Spleen (tissue), 11 donors: ENCODE data around the gene SCLT1. TPM values are rescaled to one million over a fixed set of nuclear protein-coding genes. Genes with fewer than 3 reads are reported as not detected.

Experiments
- DNase-seq: peaks from one replicate; pipeline ENCODE4 v3.0.0-alpha.2; 2020
- H3K27ac ChIP-seq, 8 donors: fragments of 200-600 bp; sonication (generic) in 7 of 8; 1 replicate in 4 of 8; 2 replicates in 4 of 8; pipeline versions ENCODE4 v1.5.0 to v1.8.0; 2016 to 2021; ENCODE audit warnings: inconsistent platforms in 4 of 8, mild to moderate bottlenecking in 4 of 8, moderate library complexity in 1 of 8
- H3K27me3 ChIP-seq, 7 donors: fragments of 200-600 bp; sonication (generic) in 6 of 7; replicated peaks in 1 of 7; 1 replicate in 4 of 7; 2 replicates in 3 of 7; pipeline versions ENCODE4 v1.5.0 to v1.8.0; 2016 to 2021; ENCODE audit warnings: inconsistent platforms in 3 of 7, mild to moderate bottlenecking in 1 of 7
- H3K36me3 ChIP-seq, 6 donors: fragments of 200-600 bp; sonication (generic) in 5 of 6; 1 replicate in 4 of 6; 2 replicates in 2 of 6; pipeline versions ENCODE4 v1.5.0 to v1.8.0; 2016 to 2021; ENCODE audit warnings: inconsistent platforms in 2 of 6
- H3K4me1 ChIP-seq, 6 donors: fragments of 200-600 bp; sonication (generic) in 5 of 6; 1 replicate in 3 of 6; 2 replicates in 3 of 6; pipeline versions ENCODE4 v1.5.0 to v1.8.0; 2016 to 2021; ENCODE audit warnings: inconsistent platforms in 3 of 6
- H3K4me3 ChIP-seq, 8 donors: fragments of 200-600 bp; sonication (generic) in 7 of 8; 1 replicate in 4 of 8; 2 replicates in 4 of 8; pipeline versions ENCODE4 v1.5.0 to v1.8.0; 2016 to 2021; ENCODE audit warnings: inconsistent platforms in 4 of 8, mild to moderate bottlenecking in 4 of 8, moderate library complexity in 2 of 8
- H3K9me3 ChIP-seq, 8 donors: fragments of 200-600 bp; sonication (generic) in 7 of 8; 1 replicate in 4 of 8; 2 replicates in 4 of 8; pipeline versions ENCODE4 v1.5.0 to v1.8.0; 2016 to 2021; ENCODE audit warnings: inconsistent platforms in 4 of 8
- POLR2A ChIP-seq, 3 donors: fragments of 450-650 bp; IDR thresholded peaks; one replicate each; pipeline ENCODE4 v1.5.1; 2017; ENCODE audit warnings: antibody characterized with exemption in 3 of 3, mild to moderate bottlenecking in 1 of 3
- POLR2AphosphoS5 ChIP-seq, 3 donors: sonication (generic); formaldehyde crosslinking; IDR thresholded peaks; one replicate each; pipeline ENCODE4 v1.5.1; 2017; ENCODE audit warnings: antibody characterized with exemption in 3 of 3
- WGBS, 5 donors: extraction: QIAGEN DNeasy Blood & Tissue Kit in 3 of 5; methylation state at CpG; one replicate each; pipeline versions ENCODE4 v1.1.5 to v1.1.7; 2013 to 2018; 5-methylcytosine and 5-hydroxymethylcytosine counted together
- intact Hi-C: fragments of 100-400 bp; cut with DNase I; formaldehyde crosslinking; loops from one replicate; pipeline ENCODE4 v1.15.0; 2023; ENCODE audit warnings: low total_unique reads
- polyA plus RNA-seq, 3 donors: library from polyadenylated mRNA; stranded (reverse); fragments of 200-250 nt; gene quantifications; one replicate each; pipeline ENCODE4 v1.2.1, GENCODE V29; 2013
- total RNA-seq, 7 donors: library from RNA; depleted of rRNA in 3 of 7; stranded (reverse); fragments of >200 nt in 3 of 7; fragmentation: NEBNext Ultra II Directional in 4 of 7; extraction: Animal tissue kit (Norgen Biotek cat#: 25700) in 4 of 7; gene quantifications; one replicate each; pipeline versions ENCODE4 v1.1.0 to v1.2.1, GENCODE V29; 2016 to 2021
- TF ChIP-seq, protein P1 (sequence below), 11 experiments: fragments of 200-600 bp in 7 of 11; fragments of 450-650 bp in 4 of 11; sonication (generic) in 4 of 11; IDR thresholded peaks in 8 of 11; conservative IDR thresholded peaks in 3 of 11; 1 replicate in 7 of 11; 2 replicates in 4 of 11; pipeline versions ENCODE4 v1.4.0 to v1.8.0; 2016 to 2021; ENCODE audit warnings: antibody characterized with exemption in 11 of 11, inconsistent platforms in 4 of 11, mild to moderate bottlenecking in 1 of 11
- donor health status: healthy with polysubstance abuse.
- donor health status: DM: no; HTN: no; CAD: no; lungs with moderate emphysema.
- donor health status: DM: no; HTN: no; CAD: no.
- donor health status: Bipolar disorder and iron deficiency.
- donor health status: healthy.
- donor health status: DM: no; HTN: no; CAD: no.
- donor health status: DM: yes; HTN: yes; CAD: no.

SCLT1 gene
- total and polyA plus RNA-seq, 10 donors, result 6.7 to 43.7 (median 30.3) TPM

DNA sequence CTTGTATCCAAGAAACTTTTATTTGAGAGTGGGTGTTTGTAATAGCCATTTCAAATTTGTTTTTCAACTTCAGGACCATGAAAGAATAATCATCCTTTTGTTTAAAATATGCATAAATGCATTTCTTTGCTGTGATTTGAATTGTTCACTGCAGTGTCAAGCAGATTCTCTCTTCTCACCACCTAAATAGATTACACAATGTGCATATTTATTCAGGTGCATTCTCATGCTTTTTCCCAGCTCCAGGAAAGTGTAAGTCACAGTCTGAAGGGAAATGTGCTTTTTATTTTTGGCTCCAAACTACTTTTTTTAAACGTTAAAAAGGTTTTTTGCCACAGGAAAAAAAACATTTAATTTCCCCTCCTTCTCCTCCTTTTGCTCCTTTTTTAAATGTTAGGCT is 20.1 kb upstream of the SCLT1 start:
- no peak overlapping the region for H3K27ac ChIP-seq
- H3K27me3 ChIP-seq, result no peaks in the 10 kb centered on the region
- TF ChIP-seq, protein P1, sequence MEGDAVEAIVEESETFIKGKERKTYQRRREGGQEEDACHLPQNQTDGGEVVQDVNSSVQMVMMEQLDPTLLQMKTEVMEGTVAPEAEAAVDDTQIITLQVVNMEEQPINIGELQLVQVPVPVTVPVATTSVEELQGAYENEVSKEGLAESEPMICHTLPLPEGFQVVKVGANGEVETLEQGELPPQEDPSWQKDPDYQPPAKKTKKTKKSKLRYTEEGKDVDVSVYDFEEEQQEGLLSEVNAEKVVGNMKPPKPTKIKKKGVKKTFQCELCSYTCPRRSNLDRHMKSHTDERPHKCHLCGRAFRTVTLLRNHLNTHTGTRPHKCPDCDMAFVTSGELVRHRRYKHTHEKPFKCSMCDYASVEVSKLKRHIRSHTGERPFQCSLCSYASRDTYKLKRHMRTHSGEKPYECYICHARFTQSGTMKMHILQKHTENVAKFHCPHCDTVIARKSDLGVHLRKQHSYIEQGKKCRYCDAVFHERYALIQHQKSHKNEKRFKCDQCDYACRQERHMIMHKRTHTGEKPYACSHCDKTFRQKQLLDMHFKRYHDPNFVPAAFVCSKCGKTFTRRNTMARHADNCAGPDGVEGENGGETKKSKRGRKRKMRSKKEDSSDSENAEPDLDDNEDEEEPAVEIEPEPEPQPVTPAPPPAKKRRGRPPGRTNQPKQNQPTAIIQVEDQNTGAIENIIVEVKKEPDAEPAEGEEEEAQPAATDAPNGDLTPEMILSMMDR (IDR thresholded peaks at IDR 0.05 in 8 of 11, conservative IDR thresholded peaks at IDR 0.05 in 3 of 11), result no peak
- TF ChIP-seq POLR2AphosphoS5 (IDR thresholded peaks at IDR 0.05), result no peak
- TF ChIP-seq POLR2A (IDR thresholded peaks at IDR 0.05), result no peak
- H3K9me3 ChIP-seq, result no peaks in the 10 kb centered on the region
- intact Hi-C loops, result no loop called here
- no peaks in the 10 kb centered on the region for H3K4me1 ChIP-seq
- DNase-seq, result no peak
- no peak overlapping the region for H3K4me3 ChIP-seq
- 33 to 62% (median 56%) methylated on average over 1 of the region's 1 CpG for WGBS, 5 donors
- peaks cover 0 to 36% (median 10%) of the 10 kb centered on the region in 6 donors for H3K36me3 ChIP-seq

DNA sequence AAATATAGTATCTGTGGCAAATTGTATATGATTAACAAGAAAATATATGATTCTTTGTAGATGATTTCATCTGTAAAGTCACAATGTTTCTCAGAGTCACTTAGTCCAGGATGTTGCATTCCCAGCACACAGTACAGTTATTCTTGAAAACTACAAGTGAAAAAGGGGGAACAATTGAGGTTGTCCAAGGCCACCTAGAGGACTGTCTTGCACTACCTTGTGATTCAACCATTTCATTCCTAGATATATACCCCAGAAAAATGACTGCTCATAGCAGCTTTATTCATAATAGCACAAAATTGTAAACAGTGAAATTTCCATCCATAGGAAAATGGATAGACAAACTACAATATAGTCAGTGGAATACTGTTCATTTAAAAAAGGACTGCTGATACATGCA is 18.6 kb upstream of the SCLT1 start:
- Histone ChIP-seq H3K4me1 (no peaks in the 10 kb centered on the region), H3K27ac (no peak overlapping the region), H3K9me3 (no peaks in the 10 kb centered on the region), H3K27me3 (no peaks in the 10 kb centered on the region), H3K36me3 (peaks cover 0 to 36% (median 10%) of the 10 kb centered on the region in 6 donors), H3K4me3 (no peak overlapping the region)
- DNase-seq, result no peak
- TF ChIP-seq POLR2A (IDR thresholded peaks at IDR 0.05) (no peak), POLR2AphosphoS5 (IDR thresholded peaks at IDR 0.05) (no peak)
- TF ChIP-seq, protein P1 (IDR thresholded peaks at IDR 0.05 in 8 of 11, conservative IDR thresholded peaks at IDR 0.05 in 3 of 11), result no peak
- intact Hi-C loops, result no loop called here

DNA sequence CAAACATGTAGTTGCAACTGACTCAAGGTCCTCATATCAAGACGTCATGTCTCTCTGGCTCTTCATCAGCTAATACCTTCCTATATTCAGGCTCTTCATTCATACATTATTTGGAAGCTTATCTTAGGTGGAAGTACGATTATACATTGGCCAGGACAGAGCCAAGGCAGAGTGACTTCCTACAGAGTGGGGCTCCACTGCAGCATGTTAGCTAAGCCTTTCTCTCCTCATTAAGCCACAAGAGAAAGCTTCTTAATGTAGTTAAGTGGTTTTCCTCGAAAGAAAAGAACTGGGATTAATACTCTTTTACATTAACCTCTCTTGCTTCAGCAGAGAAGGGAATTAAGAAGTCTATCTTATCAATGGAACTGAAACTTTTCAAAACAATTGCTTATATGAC is 17.6 kb upstream of the SCLT1 start:
- no peak for TF ChIP-seq POLR2A (IDR thresholded peaks at IDR 0.05)
- TF ChIP-seq POLR2AphosphoS5 (IDR thresholded peaks at IDR 0.05), result no peak
- TF ChIP-seq, protein P1 (IDR thresholded peaks at IDR 0.05 in 8 of 11, conservative IDR thresholded peaks at IDR 0.05 in 3 of 11), result no peak
- DNase-seq, result no peak
- WGBS, 5 donors, result 85 to 93% (median 91%) methylated on average over 3 of the region's 3 CpGs

DNA sequence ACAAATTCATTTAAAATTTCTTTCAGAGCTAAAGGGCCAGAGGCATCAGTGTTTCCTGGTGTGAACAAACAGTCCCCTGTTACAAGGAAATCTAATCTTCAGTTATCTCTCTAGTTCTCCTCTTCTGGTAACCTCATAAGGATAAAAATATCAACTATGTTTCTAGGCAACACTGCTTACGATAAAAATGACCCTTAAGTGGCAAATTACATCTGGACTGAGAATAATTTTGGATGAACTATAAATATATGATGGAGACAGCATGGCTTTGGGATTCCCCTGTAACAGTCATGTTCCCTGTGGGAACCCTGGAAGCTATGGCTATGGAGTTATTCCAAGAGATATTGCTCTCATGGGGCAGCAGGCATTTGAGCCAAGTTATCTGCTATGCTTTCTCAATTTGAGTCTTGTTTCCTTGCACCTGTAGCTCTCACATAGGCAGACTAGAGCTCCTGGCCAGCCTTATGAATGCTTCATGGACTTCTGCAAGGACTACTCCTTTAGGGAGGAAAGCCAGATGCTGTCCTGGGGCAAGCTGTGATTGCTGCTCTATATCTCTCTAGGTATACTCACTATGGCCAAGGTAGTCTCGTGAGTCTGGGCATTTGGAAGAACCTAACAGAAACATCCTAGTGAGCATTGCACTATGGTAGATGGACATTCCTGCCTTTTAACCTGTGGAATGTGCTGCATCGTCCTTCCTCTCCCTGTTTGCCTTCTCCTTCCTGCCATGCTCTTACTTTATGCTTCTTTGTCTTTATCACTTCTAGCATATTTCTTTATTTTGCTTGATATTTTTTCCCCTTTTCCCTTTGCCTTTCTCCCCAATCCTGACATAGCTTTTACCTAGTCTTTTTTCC is 16.9 kb upstream of the SCLT1 start:
- no peaks in the 10 kb centered on the region for H3K9me3 ChIP-seq
- 92 to 95% (median 92%) methylated on average over 3 of the region's 3 CpGs for WGBS, 5 donors
- H3K36me3 ChIP-seq, result peaks cover 0 to 36% (median 10%) of the 10 kb centered on the region in 6 donors
- intact Hi-C loops, result no loop called here
- H3K27ac ChIP-seq, result no peak overlapping the region
- no peak for DNase-seq
- H3K4me3 ChIP-seq, result no peak overlapping the region
- H3K27me3 ChIP-seq, result no peaks in the 10 kb centered on the region
- H3K4me1 ChIP-seq, result no peaks in the 10 kb centered on the region
- TF ChIP-seq POLR2AphosphoS5 (IDR thresholded peaks at IDR 0.05), result no peak
- no peak for TF ChIP-seq POLR2A (IDR thresholded peaks at IDR 0.05)
- TF ChIP-seq, protein P1 (IDR thresholded peaks at IDR 0.05 in 8 of 11, conservative IDR thresholded peaks at IDR 0.05 in 3 of 11), result no peak

More for the DNA sequence above, 17.6 kb upstream of the SCLT1 start:
- H3K27ac ChIP-seq, result no peak overlapping the region
- intact Hi-C loops, result no loop called here
- H3K27me3 ChIP-seq, result no peaks in the 10 kb centered on the region
- H3K36me3 ChIP-seq, result peaks cover 0 to 36% (median 10%) of the 10 kb centered on the region in 6 donors
- H3K4me1 ChIP-seq, result no peaks in the 10 kb centered on the region
- no peak overlapping the region for H3K4me3 ChIP-seq
- H3K9me3 ChIP-seq, result no peaks in the 10 kb centered on the region
